Renal cortex interstitium (tissue), 15 donors: ENCODE measurements around the gene CHADL. TPM values are rescaled to one million over a fixed set of nuclear protein-coding genes. Genes with fewer than 3 reads are reported as not detected.

Experiments
- DNase-seq, 11 donors: peaks; one replicate each; pipeline ENCODE4 v3.0.0-alpha.2; 2013; ENCODE audit warnings: low read depth in 9 of 11, low spot score in 4 of 11; ENCODE audit errors: extremely low read depth in 1 of 11
- long read RNA-seq, 16 experiments: transcript quantifications; one replicate each; lab custom pipeline, GENCODE V29; 2026
- polyA plus RNA-seq, 3 donors: library from polyadenylated mRNA; unstranded; fragments of 120-200 nt; gene quantifications; one replicate each; pipeline ENCODE4 v1.2.1, GENCODE V29; 2013; ENCODE audit not compliant: insufficient read length in 3 of 3

Gene CHADL, protein sequence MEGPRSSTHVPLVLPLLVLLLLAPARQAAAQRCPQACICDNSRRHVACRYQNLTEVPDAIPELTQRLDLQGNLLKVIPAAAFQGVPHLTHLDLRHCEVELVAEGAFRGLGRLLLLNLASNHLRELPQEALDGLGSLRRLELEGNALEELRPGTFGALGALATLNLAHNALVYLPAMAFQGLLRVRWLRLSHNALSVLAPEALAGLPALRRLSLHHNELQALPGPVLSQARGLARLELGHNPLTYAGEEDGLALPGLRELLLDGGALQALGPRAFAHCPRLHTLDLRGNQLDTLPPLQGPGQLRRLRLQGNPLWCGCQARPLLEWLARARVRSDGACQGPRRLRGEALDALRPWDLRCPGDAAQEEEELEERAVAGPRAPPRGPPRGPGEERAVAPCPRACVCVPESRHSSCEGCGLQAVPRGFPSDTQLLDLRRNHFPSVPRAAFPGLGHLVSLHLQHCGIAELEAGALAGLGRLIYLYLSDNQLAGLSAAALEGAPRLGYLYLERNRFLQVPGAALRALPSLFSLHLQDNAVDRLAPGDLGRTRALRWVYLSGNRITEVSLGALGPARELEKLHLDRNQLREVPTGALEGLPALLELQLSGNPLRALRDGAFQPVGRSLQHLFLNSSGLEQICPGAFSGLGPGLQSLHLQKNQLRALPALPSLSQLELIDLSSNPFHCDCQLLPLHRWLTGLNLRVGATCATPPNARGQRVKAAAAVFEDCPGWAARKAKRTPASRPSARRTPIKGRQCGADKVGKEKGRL
- 1 to 10 TPM; 2.5 to 4.3 (median 3.4) TPM for polyA plus RNA-seq
- long read RNA-seq, donor 1 = 0 reads
- long read RNA-seq, donor 2 = 0 reads
- long read RNA-seq, donor 3 = 0 reads
- long read RNA-seq, donor 4 = 0 reads
- long read RNA-seq, donor 5 = 0 reads
- long read RNA-seq, donor 6 = 0 reads
- long read RNA-seq, donor 7 = 0 reads
- long read RNA-seq, donor 8 = 0 reads
- long read RNA-seq, donor 9 = 0 reads
- long read RNA-seq, donor 10 = 0 reads
- long read RNA-seq, donor 11 = 0 reads
- long read RNA-seq, donor 12 = 0 reads
- long read RNA-seq, donor 13, partial matches to known transcripts = 6 of 6 reads
- long read RNA-seq, donor 13, other reads (novel, unspliced or antisense) = 0 of 6 reads
- long read RNA-seq, donor 14 = 0 reads
- long read RNA-seq, donor 15 = 0 reads
- long read RNA-seq, donor 16, partial matches to known transcripts = 5 of 5 reads
- long read RNA-seq, donor 16, other reads (novel, unspliced or antisense) = 0 of 5 reads

- no peak for DNase-seq
Measured at GRCh38 chr22:41240377-41241132, at the start of gene CHADL. Gene CHADL (minus strand): TSS chr22:41240931. CDS start chr22:41240881, 50 bp downstream.

DNA sequence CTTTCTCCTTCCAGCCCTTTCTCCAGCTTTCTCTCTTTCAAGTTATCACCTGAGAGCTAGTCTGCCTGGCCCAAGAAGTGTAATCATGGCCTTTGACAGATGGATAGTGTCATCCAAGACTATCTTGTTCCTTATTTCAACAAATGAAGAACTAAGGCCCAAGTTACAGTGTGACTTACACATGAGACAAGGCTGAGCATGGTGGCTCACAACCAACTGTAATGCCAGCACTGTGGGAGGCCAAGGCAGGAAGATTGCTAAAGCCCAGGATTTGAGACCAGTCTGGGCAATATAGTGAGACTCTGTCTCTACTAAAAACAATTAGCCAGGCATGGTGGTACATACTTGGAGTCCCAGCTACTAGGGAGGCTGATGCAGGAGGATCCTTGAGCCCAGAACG lies 48.9 kb upstream of the CHADL start:
- no peak for DNase-seq

- DNase-seq = no peak
Measured at GRCh38 chr22:41288245-41288946, 47.7 kb upstream of the CHADL start.

DNA sequence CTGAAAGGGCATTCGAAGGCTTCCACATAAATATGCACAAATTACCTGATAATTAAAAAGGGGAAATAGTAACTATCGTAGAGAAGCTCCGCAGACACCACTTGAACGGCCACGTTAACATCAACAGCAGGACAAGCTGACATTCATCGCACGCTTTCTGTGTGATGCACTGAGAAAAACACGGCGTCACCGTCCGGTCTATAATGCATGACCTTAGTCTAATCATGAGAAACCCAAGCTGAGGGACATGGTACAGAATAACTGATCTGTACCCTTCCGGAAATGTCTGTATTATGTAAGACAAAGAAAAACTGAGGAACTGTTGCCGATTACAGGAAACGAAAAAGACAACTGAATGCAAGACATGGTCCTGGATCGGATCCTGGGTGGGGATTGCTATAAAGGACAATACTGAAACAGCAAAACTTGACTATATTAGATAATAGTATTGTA lies 45.9 kb upstream of the CHADL start:
- peak in 1 of 11 donors; percentile 31 for DNase-seq

DNA sequence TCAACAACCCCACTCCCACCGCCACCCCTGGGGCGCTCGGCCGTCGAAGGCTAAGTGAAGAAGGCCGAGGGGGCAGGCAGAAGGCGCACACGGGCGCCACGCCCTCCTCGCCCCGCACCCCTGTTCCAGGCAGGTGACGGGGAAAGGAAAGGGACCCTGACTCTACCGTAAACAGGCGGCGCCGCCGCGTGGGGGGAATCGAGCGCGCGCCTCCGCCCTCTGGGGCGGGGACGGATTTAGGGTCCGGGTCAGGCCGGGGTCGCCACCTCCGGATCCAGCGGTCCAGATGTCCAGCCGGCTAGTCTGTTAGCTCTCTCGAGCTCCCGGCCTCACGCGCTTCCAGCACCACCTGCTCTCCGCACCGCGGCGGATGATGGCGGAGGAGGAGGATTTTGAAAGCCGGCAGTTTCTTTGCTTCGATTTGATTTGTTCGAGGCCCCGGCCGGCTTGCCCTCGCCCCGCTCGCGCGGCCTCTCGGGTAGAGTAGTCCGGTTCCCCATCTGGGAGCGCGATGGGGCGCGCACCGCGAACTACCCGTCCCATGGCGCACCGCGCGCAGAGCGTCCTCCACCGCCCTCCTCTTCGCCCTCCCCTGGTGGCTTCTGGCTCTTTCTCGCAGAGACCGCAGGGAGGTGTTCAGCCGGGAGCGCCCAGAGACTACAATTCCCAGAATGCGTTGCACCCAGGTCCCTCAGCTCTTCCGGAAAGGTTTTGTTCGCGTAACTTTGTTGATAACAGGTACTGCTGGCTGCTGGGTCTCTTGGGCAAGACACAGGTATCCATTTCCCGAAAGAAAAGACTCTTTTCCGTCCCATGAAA lies 45.3 kb upstream of the CHADL start, which contains the start of gene RANGAP1:
TSS of gene RANGAP1 (minus strand) at position 368 of the 819 bp plus-strand sequence. CDS start 5,143 bp downstream, outside the sequence.
- DNase-seq = peak; percentile 92 to 99 (median 98)

- no peak for DNase-seq
Measured at GRCh38 chr22:41285441-41285819, 44.7 kb upstream of the CHADL start.

GRCh38 chr22:41284465-41284864 lies 43.7 kb upstream of the CHADL start:
- no peak for DNase-seq

GRCh38 chr22:41280854-41281253 lies 40.1 kb upstream of the CHADL start:
- DNase-seq = no peak

- DNase-seq = no peak
Measured at GRCh38 chr22:41280065-41280464, 39.3 kb upstream of the CHADL start.

DNA sequence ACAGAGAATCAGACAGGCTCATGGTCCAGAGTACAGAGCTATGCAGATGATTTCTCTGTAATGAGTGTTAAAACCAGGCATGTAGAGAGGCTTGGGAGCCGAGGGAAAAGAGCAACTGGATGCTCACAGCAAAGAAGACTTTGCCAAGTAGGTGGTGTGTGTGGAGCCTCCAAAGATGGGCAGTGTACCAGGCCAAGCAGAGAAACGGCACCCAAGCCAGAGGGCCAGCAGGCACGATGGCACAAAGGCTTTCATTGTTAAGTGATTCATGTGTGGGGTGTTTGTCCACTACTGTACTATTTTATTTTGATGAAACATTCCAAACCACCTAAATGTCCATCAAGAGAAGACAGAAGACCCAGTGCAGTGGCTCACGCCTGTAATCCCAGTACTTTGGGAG lies 34.1 kb upstream of the CHADL start:
- DNase-seq = no peak

- no peak for DNase-seq
Measured at GRCh38 chr22:41273128-41273527, 32.4 kb upstream of the CHADL start.

DNA sequence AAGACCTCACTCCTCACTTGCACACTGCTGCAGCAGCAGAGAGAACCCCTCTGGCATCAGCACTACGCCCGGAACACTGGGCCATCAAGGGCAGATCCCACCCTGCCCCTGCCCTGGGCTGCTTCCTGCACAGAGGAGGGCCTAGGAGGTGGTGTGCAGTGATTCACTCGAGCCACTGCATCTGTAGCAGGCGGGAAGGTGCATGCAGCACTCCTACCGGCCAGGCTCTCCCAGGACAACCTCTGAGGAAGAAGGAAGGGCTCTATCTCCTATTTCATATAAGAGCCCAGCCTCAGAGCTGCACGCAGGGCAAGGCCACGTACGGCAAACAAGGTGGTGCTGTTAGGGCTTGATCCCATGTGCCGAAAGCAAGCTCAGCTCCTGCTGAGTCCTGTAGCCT lies 31.1 kb upstream of the CHADL start:
- no peak for DNase-seq

- no peak for DNase-seq
Measured at GRCh38 chr22:41267958-41268357, 27.2 kb upstream of the CHADL start.

DNA sequence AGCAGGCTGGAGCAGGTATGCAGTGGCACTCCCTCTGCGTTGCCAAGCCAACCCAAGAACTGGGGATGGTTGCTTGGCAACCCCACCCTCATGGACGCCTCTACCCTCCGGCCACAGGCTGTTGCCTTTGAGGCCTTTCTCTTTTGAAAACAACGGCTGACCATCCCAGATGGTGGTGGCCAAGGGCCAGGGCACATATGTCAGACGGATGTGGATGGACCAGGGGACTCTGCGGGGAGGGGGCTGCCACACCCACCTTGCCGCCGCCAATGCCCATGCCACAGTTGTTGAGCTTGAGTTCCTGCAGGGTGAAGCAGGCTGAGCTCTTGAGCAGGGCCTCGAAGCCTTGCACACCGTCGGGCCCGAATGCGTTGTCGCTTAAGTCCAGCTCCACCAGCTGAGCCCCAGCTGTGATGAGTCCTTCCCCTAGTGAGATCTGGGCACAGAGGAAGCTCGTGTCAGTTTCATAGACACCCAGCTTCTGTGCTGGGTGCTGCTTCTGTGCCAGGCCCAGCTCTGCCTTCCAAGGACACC lies 23.7 kb upstream of the CHADL start:
- no peak for DNase-seq

DNA sequence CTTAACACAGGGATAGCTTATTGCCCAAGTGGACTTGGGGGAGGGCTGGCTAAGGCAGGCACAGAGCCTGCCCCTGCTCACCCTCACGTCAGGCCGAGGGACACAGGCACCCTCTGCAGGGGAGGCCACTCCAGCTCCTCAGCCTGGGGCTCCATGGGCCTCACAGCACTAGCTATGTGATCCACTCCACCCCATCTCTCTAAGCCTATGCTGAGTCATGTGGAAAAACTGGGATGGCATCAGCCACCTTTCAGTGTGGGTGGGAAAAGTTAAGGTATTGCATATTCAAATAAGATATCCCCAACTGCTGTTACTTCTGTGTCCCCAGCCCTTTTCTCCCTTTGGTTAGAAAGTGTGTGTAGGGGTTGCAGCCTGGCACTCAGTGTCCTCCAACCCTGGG lies 23.0 kb upstream of the CHADL start:
- no peak for DNase-seq

- DNase-seq = no peak
Measured at GRCh38 chr22:41262250-41262765, 21.6 kb upstream of the CHADL start.
